Endothelial cell of umbilical vein (primary cell): ENCODE measurements around the gene PTTG1IP2. TPM values are rescaled to one million over a fixed set of nuclear protein-coding genes. Genes with fewer than 3 reads are reported as not detected.

Experiments
- polyA plus RNA-seq, 4 experiments: library from polyadenylated mRNA; depleted of rRNA in 3 of 4; stranded (reverse) in 3 of 4; unstranded in 1 of 4; fragments of >200 nt; gene quantifications; 2 replicates each; pipeline versions ENCODE4 v1.2.1 to v1.2.3, GENCODE V29; 2011 to 2012; ENCODE audit warnings: missing spikeins in 1 of 4
- total RNA-seq: library from RNA; stranded (reverse); gene quantifications from 2 replicates; pipeline ENCODE4 v1.2.3, GENCODE V29; 2021

PTTG1IP2 gene
- total and polyA plus RNA-seq, 2 donors (not counting 3 experiments of a cell fraction or from before 2014, with no cell fraction given) = not detected

Other genes starting within 250 kb of the PTTG1IP2 start
- gene CFAP69, start 224.5 kb upstream of the PTTG1IP2 start, total RNA-seq = 2.9 and 4.4 TPM in 2 replicates
- gene CFAP69, start 224.5 kb upstream of the PTTG1IP2 start, polyA plus RNA-seq = 0.51 and 0.81 TPM in 2 replicates
- not detected in 2 replicates for gene FAM237B, start 148.3 kb upstream of the PTTG1IP2 start, total RNA-seq
- gene FAM237B, start 148.3 kb upstream of the PTTG1IP2 start, polyA plus RNA-seq = not detected in 2 replicates
- 14.6 and 16.7 TPM in 2 replicates for gene GTPBP10, start 122.9 kb upstream of the PTTG1IP2 start, total RNA-seq
- 2.3 and 3.5 TPM in 2 replicates for gene GTPBP10, start 122.9 kb upstream of the PTTG1IP2 start, polyA plus RNA-seq
- 6.1 and 8.1 TPM in 2 replicates for gene CLDN12, start 66.2 kb upstream of the PTTG1IP2 start, total RNA-seq
- gene CLDN12, start 66.2 kb upstream of the PTTG1IP2 start, polyA plus RNA-seq = 19.7 and 22.7 TPM in 2 replicates
- gene CDK14, start 126.7 kb downstream of the PTTG1IP2 start, total RNA-seq = 34.2 and 41.5 TPM in 2 replicates
- gene CDK14, start 126.7 kb downstream of the PTTG1IP2 start, polyA plus RNA-seq = 5.2 and 5.5 TPM in 2 replicates